AG10803 (cell line): ENCODE results near the gene SLC26A11.

Source experiments
- DNase-seq: peaks from one replicate; pipeline ENCODE4 v3.0.0; 2010; ENCODE audit warnings: low read depth
- H3K4me3 ChIP-seq: 2 replicates; pipeline ENCODE4 v1.5.1; 2011; ENCODE audit warnings: mild to moderate bottlenecking, low read length, control low read depth
- TF ChIP-seq, protein P1 (sequence below): conservative IDR thresholded peaks from 2 replicates; pipeline ENCODE4 v1.5.1; 2011; ENCODE audit warnings: mild to moderate bottlenecking, low read length, control low read depth, inconsistent platforms

SLC26A11 gene

DNA sequence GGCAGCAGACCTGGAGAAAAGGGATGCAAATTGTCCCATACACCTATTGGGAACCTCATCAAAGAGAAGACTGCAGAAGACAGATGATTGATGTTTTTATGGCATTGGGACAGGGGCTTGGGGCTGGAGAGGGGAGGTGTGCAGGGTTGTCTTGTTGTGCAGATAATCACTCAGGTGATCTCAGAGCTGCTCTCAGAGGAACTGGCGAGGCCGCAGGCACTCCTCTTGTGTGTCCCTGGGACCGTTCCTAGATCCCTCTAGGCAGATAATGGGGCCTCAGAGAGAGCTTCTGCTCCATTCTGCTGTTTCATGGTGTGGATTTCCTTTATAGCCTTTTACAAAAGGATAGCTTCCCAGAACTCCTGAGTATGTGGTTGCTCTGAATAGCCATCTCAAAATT is 42.1 kb downstream of the SLC26A11 start:
- TF ChIP-seq, protein P1, sequence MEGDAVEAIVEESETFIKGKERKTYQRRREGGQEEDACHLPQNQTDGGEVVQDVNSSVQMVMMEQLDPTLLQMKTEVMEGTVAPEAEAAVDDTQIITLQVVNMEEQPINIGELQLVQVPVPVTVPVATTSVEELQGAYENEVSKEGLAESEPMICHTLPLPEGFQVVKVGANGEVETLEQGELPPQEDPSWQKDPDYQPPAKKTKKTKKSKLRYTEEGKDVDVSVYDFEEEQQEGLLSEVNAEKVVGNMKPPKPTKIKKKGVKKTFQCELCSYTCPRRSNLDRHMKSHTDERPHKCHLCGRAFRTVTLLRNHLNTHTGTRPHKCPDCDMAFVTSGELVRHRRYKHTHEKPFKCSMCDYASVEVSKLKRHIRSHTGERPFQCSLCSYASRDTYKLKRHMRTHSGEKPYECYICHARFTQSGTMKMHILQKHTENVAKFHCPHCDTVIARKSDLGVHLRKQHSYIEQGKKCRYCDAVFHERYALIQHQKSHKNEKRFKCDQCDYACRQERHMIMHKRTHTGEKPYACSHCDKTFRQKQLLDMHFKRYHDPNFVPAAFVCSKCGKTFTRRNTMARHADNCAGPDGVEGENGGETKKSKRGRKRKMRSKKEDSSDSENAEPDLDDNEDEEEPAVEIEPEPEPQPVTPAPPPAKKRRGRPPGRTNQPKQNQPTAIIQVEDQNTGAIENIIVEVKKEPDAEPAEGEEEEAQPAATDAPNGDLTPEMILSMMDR, result no peak
- no peak for DNase-seq
- peak overlapping the region; percentile 85 for H3K4me3 ChIP-seq

DNA sequence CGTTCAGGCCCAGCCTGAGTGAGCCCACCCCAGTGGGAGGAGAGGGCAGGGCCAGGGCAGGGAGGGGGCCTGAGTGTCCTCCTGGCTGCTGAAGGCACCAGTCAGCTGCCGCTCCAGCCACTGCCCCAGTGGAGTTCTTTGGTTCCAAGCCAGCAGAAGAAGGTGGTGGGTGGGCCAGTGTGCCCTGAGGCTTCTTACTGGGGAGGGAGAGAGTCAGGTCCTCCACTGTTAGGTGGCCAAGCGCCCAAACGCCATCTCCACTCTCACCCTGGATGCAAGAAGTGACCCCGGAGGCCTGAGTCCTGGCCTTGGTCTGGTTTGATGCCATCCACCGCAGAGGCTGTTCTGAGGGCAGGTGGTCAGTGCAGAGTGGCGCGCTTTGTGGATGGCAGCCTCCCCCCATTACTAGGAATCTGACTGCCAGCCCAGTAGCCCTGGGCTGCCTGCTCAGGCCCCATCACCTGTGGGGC is 42.6 kb downstream of the SLC26A11 start:
- TF ChIP-seq, protein P1, result no peak
- H3K4me3 ChIP-seq, result peak overlapping the region; percentile 85
- DNase-seq, result no peak

DNA sequence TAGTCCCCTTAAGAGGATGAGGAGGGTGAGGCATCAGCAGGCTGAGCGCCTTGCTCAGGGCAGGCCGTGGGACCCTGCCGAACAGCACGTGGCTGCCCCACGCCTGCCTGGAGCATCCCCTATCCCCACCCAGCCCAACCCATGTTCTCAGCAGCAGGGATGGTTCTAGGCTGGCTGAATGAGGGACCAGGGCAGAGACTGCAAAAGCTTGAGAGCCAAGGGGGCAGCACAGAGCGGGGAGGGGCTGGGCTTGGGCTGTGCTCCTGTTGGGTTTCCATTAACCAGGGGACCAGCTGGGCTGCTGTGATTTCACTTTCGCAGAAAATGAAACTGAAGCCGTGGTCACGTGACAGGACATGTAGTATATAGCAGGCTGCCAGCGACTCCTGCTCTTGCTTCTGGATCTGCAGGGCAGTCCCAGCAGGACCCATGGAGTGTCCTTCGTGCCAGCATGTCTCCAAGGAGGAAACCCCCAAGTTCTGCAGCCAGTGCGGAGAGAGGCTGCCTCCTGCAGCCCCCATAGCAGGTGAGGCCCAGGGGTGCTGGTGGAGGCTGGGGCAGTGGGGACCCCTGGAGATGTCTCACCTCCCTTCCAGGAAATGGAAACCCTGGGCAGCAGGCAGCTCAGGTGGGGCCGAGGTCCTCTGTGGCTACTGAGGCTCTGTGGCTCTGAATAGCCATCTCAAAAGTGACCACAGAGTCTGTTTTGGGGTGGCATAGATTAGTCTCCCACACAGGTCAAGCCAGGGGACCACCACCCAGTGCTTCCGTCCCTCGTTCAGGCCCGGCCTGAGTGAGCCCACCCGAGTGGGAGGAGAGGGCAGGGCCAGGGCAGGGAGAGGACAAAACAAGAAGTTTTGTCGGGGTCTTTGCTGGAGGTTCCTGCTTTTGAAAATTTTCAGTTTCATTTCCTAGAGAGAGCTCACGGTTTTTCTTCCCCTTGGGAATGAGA is 43.3 kb downstream of the SLC26A11 start:
- TF ChIP-seq, protein P1, result no peak
- peak; percentile 87 for DNase-seq
- peak overlapping the region; percentile 49 for H3K4me3 ChIP-seq

DNA sequence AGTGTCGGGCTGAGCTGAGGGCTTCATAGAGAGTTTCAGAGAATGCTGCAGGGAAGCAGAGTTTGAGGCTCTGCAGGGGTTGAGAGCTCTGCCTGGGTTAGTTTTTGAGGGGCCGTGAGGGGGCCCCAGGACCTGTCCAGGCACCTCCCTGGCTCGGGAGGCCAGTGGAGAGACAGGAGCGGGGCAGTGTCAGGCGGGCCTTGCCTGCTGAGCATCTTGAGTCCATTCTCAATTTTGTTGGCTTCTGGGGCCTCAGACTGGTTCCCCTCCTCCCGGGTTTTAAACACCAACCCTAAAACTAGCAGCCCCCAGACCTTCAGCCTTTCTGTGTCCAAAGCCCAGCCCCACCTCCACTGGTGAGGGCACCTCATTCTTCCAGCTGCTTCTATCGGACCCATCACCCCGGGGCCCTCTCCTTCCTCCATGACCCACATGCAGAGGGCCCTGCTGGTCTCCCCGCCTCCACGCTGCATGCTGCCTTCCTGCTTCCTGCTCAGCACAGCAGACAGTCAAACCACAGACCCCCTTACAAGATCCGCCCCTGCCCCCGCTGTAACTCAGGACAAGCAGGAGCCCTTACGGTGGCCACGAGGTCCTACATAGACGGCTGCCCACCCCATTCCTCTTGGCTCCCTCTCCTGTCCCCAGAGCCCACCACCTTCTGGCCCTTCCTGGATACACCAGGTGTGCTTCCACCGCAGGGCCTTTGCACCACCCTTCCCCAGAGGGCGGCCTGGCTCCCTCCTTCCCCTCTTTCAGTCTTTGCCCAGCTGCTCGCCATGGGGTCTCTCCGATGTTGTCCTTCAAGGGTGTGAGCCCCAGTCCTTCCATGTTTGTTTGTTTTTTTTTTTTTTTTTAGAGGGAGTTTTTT is 44.2 kb downstream of the SLC26A11 start:
- TF ChIP-seq, protein P1, result no peak
- no peak overlapping the region for H3K4me3 ChIP-seq
- no peak for DNase-seq

DNA sequence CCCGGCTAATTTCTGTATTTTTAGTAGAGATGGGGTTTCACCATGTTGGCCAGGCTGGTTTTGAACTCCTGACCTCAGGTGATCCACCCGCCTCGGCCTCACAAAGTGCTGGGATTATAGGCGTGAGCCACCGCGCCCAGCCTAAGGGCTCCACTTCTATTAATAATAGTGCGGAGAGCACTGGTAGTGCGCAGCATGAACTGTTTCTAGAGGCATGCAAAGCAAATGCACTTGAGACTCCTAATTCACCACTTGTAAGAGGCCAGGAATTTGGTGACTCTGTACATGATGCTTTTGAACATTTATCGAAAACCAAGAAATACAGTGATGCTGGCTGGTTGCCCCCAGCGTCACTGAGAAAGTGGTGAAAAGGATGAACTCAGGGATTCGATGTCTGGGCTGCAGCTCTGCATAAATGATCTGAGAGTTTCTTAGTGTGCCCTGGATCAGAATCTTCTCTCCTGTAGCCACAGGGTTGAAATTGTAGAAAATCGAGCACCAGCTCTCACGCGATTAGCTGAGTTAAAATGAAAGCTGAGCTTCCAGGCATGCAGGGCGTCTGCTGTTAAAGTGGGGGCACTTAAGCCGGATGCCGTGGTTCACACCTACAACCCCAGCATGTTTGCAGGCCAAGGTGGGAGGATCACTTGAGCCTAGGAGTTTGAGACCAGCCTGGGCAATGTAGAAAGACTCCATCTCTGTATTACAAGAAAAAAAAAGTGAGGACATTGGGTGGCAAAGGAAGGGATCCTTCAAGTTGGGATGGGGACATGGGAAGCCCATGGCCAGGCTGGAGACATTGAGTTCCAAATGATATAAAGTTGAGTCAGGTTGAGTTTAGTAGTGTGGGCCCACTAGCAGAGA is 45.2 kb downstream of the SLC26A11 start:
- no peak overlapping the region for H3K4me3 ChIP-seq
- TF ChIP-seq, protein P1, result no peak

DNA sequence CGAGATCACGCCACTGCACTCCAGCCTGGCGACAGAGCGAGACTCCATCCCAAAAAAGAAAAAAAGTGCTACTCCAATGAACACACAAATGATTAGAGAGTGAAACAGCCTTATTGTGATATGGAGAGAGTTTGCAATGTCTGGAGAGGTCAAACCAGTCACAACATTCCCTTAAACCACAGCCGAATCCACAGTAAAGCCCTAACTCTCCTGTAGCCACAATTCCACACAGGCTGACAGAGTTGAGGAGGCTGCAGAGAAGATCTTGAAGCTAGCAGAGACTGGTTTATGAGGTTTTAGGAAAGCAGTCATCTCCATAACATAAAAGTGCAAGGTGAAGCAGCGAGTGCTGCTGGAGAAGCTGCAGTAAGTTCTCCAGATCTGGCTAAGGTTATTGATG is 47.2 kb downstream of the SLC26A11 start:
- DNase-seq, result no peak
- no peak overlapping the region for H3K4me3 ChIP-seq
- TF ChIP-seq, protein P1, result no peak

More for the DNA sequence above, 45.2 kb downstream of the SLC26A11 start:
- no peak for DNase-seq
